GM23338 (cell line): Measurements from ENCODE around the gene TTC33.

Source experiments
- CREB1 ChIP-seq: fragments of 250-450 bp; sonication (Bioruptor Pico); IDR thresholded peaks from 2 replicates; pipeline ENCODE4 v1.5.0; 2020; ENCODE audit warnings: low read depth, mild to moderate bottlenecking, moderate library complexity
- EZH2 ChIP-seq: fragments of 200-600 bp; sonication (generic); IDR thresholded peaks from one replicate; pipeline ENCODE4 v1.8.0; 2017; ENCODE audit warnings: antibody characterized with exemption, mild to moderate bottlenecking, low read depth; ENCODE audit not compliant: unreplicated experiment
- EZH2phosphoT487 ChIP-seq: fragments of 200-600 bp; sonication (generic); IDR thresholded peaks from one replicate; pipeline ENCODE4 v1.8.1; 2018; ENCODE audit warnings: antibody characterized with exemption; ENCODE audit not compliant: unreplicated experiment
- NANOG ChIP-seq: IDR thresholded peaks from 2 replicates; pipeline ENCODE4 v1.6.1; 2016; ENCODE audit warnings: antibody characterized with exemption, borderline replicate concordance
- POLR2AphosphoS5 ChIP-seq: IDR thresholded peaks from 2 replicates; pipeline ENCODE4 v1.6.1; 2016; ENCODE audit warnings: antibody characterized with exemption, low read depth
- REST ChIP-seq: IDR thresholded peaks from one replicate; pipeline ENCODE4 v1.6.1; 2018; ENCODE audit warnings: antibody characterized with exemption; ENCODE audit not compliant: unreplicated experiment
- ZNF331 ChIP-seq: fragments of 250-450 bp; sonication (Bioruptor Pico); IDR thresholded peaks from 2 replicates; pipeline ENCODE4 v1.5.0; 2020; ENCODE audit warnings: low read depth, mild to moderate bottlenecking, moderate library complexity
- TF ChIP-seq, protein P1 (sequence below), 2 experiments: fragments of 200-600 bp in 1 of 2; sonication (generic) in 1 of 2; conservative IDR thresholded peaks; 2 replicates each; pipeline versions ENCODE4 v1.5.1 to v1.6.1; 2016 to 2017; ENCODE audit warnings: antibody characterized with exemption in 2 of 2, low read depth in 2 of 2, mild to moderate bottlenecking in 2 of 2, moderate library complexity in 1 of 2
- TF ChIP-seq, protein P2 (sequence below): fragments of 250-450 bp; sonication (Bioruptor Pico); IDR thresholded peaks from 2 replicates; pipeline ENCODE4 v1.5.0; 2020; ENCODE audit warnings: mild to moderate bottlenecking, moderate library complexity

- TF ChIP-seq, protein P1, sequence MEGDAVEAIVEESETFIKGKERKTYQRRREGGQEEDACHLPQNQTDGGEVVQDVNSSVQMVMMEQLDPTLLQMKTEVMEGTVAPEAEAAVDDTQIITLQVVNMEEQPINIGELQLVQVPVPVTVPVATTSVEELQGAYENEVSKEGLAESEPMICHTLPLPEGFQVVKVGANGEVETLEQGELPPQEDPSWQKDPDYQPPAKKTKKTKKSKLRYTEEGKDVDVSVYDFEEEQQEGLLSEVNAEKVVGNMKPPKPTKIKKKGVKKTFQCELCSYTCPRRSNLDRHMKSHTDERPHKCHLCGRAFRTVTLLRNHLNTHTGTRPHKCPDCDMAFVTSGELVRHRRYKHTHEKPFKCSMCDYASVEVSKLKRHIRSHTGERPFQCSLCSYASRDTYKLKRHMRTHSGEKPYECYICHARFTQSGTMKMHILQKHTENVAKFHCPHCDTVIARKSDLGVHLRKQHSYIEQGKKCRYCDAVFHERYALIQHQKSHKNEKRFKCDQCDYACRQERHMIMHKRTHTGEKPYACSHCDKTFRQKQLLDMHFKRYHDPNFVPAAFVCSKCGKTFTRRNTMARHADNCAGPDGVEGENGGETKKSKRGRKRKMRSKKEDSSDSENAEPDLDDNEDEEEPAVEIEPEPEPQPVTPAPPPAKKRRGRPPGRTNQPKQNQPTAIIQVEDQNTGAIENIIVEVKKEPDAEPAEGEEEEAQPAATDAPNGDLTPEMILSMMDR (conservative IDR thresholded peaks at IDR 0.05; ENCODE audit: low read depth in 2 of 2): no peak
- no peak for TF ChIP-seq POLR2AphosphoS5
- no peak for TF ChIP-seq NANOG
- TF ChIP-seq EZH2: no peak
- no peak for TF ChIP-seq EZH2phosphoT487
- no peak for TF ChIP-seq REST
- TF ChIP-seq ZNF331 (CRISPR knock-in tag): no peak
- TF ChIP-seq CREB1 (CRISPR knock-in tag): no peak
- TF ChIP-seq, protein P2, sequence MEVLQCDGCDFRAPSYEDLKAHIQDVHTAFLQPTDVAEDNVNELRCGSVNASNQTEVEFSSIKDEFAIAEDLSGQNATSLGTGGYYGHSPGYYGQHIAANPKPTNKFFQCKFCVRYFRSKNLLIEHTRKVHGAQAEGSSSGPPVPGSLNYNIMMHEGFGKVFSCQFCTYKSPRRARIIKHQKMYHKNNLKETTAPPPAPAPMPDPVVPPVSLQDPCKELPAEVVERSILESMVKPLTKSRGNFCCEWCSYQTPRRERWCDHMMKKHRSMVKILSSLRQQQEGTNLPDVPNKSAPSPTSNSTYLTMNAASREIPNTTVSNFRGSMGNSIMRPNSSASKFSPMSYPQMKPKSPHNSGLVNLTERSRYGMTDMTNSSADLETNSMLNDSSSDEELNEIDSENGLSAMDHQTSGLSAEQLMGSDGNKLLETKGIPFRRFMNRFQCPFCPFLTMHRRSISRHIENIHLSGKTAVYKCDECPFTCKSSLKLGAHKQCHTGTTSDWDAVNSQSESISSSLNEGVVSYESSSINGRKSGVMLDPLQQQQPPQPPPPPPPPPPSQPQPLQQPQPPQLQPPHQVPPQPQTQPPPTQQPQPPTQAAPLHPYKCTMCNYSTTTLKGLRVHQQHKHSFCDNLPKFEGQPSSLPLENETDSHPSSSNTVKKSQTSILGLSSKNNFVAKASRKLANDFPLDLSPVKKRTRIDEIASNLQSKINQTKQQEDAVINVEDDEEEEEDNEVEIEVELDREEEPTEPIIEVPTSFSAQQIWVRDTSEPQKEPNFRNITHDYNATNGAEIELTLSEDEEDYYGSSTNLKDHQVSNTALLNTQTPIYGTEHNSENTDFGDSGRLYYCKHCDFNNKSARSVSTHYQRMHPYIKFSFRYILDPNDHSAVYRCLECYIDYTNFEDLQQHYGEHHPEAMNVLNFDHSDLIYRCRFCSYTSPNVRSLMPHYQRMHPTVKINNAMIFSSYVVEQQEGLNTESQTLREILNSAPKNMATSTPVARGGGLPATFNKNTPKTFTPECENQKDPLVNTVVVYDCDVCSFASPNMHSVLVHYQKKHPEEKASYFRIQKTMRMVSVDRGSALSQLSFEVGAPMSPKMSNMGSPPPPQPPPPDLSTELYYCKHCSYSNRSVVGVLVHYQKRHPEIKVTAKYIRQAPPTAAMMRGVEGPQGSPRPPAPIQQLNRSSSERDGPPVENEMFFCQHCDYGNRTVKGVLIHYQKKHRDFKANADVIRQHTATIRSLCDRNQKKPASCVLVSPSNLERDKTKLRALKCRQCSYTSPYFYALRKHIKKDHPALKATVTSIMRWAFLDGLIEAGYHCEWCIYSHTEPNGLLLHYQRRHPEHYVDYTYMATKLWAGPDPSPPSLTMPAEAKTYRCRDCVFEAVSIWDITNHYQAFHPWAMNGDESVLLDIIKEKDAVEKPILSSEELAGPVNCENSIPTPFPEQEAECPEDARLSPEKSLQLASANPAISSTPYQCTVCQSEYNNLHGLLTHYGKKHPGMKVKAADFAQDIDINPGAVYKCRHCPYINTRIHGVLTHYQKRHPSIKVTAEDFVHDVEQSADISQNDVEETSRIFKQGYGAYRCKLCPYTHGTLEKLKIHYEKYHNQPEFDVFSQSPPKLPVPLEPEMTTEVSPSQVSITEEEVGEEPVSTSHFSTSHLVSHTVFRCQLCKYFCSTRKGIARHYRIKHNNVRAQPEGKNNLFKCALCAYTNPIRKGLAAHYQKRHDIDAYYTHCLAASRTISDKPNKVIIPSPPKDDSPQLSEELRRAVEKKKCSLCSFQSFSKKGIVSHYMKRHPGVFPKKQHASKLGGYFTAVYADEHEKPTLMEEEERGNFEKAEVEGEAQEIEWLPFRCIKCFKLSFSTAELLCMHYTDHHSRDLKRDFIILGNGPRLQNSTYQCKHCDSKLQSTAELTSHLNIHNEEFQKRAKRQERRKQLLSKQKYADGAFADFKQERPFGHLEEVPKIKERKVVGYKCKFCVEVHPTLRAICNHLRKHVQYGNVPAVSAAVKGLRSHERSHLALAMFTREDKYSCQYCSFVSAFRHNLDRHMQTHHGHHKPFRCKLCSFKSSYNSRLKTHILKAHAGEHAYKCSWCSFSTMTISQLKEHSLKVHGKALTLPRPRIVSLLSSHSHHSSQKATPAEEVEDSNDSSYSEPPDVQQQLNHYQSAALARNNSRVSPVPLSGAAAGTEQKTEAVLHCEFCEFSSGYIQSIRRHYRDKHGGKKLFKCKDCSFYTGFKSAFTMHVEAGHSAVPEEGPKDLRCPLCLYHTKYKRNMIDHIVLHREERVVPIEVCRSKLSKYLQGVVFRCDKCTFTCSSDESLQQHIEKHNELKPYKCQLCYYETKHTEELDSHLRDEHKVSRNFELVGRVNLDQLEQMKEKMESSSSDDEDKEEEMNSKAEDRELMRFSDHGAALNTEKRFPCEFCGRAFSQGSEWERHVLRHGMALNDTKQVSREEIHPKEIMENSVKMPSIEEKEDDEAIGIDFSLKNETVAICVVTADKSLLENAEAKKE: no peak
These were observed 55.5 kb downstream of the TTC33 start for GRCh38 chr5:40700116-40700782.
